ENCODE data around the gene OSGEP.

GRCh38 chr14:20498622-20499021 is 44.0 kb upstream of the OSGEP start:
- TF ChIP-seq, protein P1, sequence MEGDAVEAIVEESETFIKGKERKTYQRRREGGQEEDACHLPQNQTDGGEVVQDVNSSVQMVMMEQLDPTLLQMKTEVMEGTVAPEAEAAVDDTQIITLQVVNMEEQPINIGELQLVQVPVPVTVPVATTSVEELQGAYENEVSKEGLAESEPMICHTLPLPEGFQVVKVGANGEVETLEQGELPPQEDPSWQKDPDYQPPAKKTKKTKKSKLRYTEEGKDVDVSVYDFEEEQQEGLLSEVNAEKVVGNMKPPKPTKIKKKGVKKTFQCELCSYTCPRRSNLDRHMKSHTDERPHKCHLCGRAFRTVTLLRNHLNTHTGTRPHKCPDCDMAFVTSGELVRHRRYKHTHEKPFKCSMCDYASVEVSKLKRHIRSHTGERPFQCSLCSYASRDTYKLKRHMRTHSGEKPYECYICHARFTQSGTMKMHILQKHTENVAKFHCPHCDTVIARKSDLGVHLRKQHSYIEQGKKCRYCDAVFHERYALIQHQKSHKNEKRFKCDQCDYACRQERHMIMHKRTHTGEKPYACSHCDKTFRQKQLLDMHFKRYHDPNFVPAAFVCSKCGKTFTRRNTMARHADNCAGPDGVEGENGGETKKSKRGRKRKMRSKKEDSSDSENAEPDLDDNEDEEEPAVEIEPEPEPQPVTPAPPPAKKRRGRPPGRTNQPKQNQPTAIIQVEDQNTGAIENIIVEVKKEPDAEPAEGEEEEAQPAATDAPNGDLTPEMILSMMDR (IDR thresholded peaks at IDR 0.05; ENCODE audit: low read depth, low read length) = no peak
- TF ChIP-seq EZH2phosphoT487 (IDR thresholded peaks at IDR 0.05; ENCODE audit: low read depth) = no peak
